Cardiac fibroblast (primary cell): ENCODE measurements around the gene GPC6.
A peak's percentile ranks its signal among the peaks of the same experiment; 100 is the strongest.

Experiments used
- DNase-seq, 2 donors: peaks; one replicate each; pipeline versions ENCODE4 v3.0.0 to v3.0.0-alpha.2; 2010; ENCODE audit warnings: low read depth in 2 of 2
- H3K4me3 ChIP-seq, 2 donors: replicated peaks in 1 of 2; 1 replicate in 1 of 2; 2 replicates in 1 of 2; pipeline ENCODE4 v1.5.1; 2011; ENCODE audit warnings: low read depth in 2 of 2, low read length in 2 of 2, mild to moderate bottlenecking in 2 of 2, moderate library complexity in 1 of 2
- CTCF ChIP-seq: IDR thresholded peaks from one replicate; pipeline ENCODE4 v1.5.1; 2011; ENCODE audit warnings: low read depth, mild to moderate bottlenecking, low read length, inconsistent platforms

GPC6 gene

DNA sequence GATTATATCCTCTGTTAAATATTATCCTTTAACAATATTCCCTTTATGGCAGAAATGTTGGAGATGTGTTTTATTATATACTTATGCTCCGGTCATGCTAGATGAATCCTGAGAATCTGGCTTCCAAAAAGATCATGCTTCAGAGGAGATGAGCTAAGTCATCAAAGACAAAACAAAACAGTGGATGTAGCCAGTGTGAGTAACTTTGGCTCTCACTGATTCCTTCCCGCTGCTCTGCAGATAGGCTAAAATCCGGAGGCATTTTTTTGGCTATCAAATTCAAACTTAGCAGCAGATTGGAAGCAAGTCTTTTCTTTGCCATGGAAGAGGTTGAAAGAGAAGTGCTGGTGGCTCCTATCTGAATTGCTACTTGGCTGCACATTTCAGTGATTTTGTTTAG is 295.9 kb downstream of the GPC6 start:
- peak in 1 of 2 donors; percentile 26 for DNase-seq
- TF ChIP-seq CTCF = no peak
- H3K4me3 ChIP-seq = no peak overlapping the region

DNA sequence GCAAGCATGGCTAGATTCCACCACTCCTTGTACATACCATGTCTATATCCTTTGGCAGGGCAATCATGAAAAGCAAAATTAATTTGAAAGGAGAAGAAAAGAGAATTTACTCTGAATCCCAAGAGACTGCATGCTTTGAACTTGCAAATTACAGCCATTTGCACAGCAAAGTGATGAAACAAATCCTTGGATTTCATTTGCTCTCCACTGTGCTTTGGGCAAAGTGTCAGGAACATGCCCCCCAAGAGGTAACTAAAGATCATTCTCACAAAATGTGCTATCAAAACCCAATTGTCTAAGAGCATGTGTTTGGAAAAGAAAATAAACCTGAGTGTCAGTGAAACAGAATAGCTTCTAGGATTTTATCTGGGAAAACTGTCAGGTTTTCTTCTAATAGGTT is 298.5 kb downstream of the GPC6 start:
- DNase-seq = no peak
- H3K4me3 ChIP-seq = no peak overlapping the region
- no peak for TF ChIP-seq CTCF

DNA sequence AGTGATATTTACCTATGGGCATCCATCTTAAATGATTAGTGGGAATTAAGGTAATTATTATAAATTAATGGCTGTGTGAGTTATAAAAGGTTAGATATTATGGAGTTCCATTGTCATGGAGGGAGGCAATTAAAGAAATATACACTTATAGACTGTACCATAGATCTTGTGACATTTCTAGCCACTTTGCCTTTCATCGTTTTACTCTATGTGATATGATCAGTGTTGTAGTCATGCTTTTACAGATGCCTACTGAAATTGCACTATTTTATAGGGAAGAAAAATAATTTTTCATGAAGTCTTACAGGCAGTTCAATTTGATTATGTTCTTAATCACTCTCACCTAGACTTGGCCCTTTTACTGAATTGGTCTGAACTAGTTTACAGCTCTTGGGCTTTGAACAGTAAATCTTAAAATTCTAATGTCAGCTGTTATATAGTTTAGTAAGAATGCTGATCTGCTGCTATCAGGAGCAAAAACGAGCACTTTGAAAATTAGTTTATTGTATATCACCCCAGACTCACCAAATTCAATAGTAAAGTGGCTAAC is 301.2 kb downstream of the GPC6 start:
- TF ChIP-seq CTCF = no peak
- no peak for DNase-seq

DNA sequence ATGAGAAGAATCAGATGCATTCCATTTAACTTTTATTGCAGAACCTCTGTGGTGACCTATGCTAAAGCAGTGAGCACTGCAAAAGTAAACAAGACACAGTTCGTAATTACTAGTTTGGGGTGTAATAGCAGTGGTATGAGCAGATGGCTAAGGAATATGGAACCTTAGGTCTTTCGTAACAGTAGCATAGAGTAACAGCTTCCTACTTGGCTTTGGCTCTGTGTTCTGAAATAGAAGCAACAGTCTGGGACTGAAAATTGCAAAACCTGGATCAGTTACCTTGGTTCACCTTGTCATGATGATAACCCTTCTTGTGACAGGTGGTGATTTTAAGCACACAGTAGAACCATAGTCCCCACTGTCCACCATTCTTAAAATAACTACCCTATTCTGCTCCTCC is 303.4 kb downstream of the GPC6 start:
- DNase-seq = peak; percentile 7 to 12
- no peak for TF ChIP-seq CTCF
- H3K4me3 ChIP-seq = no peak overlapping the region

More for the DNA sequence above, 301.2 kb downstream of the GPC6 start:
- H3K4me3 ChIP-seq = no peak overlapping the region

DNA sequence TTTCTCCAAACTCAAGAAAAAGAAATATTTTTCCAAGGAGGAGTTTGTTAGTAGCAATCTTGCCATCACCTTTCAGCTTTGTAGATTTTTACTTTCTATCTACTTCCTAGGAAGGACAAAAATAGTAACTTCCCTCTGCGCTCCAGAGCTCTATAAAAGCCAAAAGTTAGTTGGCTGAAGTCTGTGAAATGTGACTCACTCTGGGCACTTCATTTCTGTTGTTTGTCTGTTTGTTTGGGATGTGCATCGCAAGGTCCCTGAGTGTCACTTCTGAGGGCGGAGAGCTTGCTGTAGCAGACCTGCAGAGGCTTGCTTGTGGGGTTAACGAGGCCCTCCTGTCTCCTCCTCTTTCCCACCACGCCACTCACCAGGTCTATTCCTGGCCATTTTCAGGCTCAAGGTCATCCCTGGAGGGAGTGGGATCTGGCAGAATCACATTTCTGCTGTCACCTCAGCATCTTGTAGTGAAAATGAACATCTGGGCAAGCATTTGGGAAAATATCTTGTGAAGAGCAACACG is 307.6 kb downstream of the GPC6 start:
- no peak for TF ChIP-seq CTCF
- H3K4me3 ChIP-seq = no peak overlapping the region
- peak; percentile 5 to 32 for DNase-seq

- H3K4me3 ChIP-seq = no peak overlapping the region
- TF ChIP-seq CTCF = no peak
- DNase-seq = peak; percentile 25 to 41
These were observed 308.6 kb downstream of the GPC6 start for GRCh38 chr13:93535251-93535650.

- TF ChIP-seq CTCF = no peak
- no peak overlapping the region for H3K4me3 ChIP-seq
- no peak for DNase-seq
These were observed 313.3 kb downstream of the GPC6 start for GRCh38 chr13:93539914-93540313.
